Ovary (tissue), 9 donors: ENCODE data around the gene CFAP92. TPM values are rescaled to one million over a fixed set of nuclear protein-coding genes. Genes with fewer than 3 reads are reported as not detected.

Experiments
- DNase-seq, 5 donors: peaks; one replicate each; pipeline ENCODE4 v3.0.0-alpha.2; 2019 to 2020
- H3K27ac ChIP-seq, 2 donors: fragments of 200-600 bp; one replicate each; pipeline versions ENCODE4 v1.5.1 to v1.8.0; 2019 to 2022
- H3K27me3 ChIP-seq: fragments of 200-600 bp; one replicate; pipeline ENCODE4 v1.8.0; 2022
- H3K36me3 ChIP-seq: fragments of 200-600 bp; sonication (generic); one replicate; pipeline ENCODE4 v1.5.1; 2019
- H3K4me1 ChIP-seq: one replicate; pipeline ENCODE4 v1.8.1; 2013; ENCODE audit warnings: mild to moderate bottlenecking, moderate library complexity; ENCODE audit not compliant: insufficient read depth
- H3K4me3 ChIP-seq: fragments of 200-600 bp; sonication (generic); one replicate; pipeline ENCODE4 v1.5.1; 2017
- H3K9me3 ChIP-seq, 2 donors: fragments of 200-600 bp in 1 of 2; sonication (generic) in 1 of 2; one replicate each; pipeline versions ENCODE4 v1.5.1 to v1.8.1; 2013 to 2019; ENCODE audit warnings: mild to moderate bottlenecking in 1 of 2, moderate library complexity in 1 of 2
- CTCF ChIP-seq, 3 donors: fragments of 450-650 bp in 2 of 3; fragments of 200-600 bp in 1 of 3; IDR thresholded peaks; one replicate each; pipeline versions ENCODE4 v1.5.1 to v1.8.0; 2016 to 2022; ENCODE audit warnings: antibody characterized with exemption in 3 of 3, mild to moderate bottlenecking in 1 of 3
- EP300 ChIP-seq: sonication (generic); formaldehyde crosslinking; IDR thresholded peaks from one replicate; pipeline ENCODE4 v1.6.1; 2017; ENCODE audit warnings: antibody characterized with exemption
- POLR2A ChIP-seq: fragments of 450-650 bp; IDR thresholded peaks from one replicate; pipeline ENCODE4 v1.6.1; 2017; ENCODE audit warnings: antibody characterized with exemption, mild to moderate bottlenecking, moderate library complexity
- WGBS, 3 donors: extraction: QIAGEN DNeasy Blood & Tissue Kit in 1 of 3; methylation state at CpG; one replicate each; pipeline versions ENCODE4 v1.1.5 to v1.1.7; 2013 to 2017; 5-methylcytosine and 5-hydroxymethylcytosine counted together
- intact Hi-C, 4 donors: fragments of 100-400 bp; cut with DNase I; formaldehyde crosslinking; loops; one replicate each; pipeline versions ENCODE4 v1.11.0 to v1.15.1; 2022 to 2023
- polyA plus RNA-seq, 2 donors: library from polyadenylated mRNA; stranded (reverse); fragments of 200-250 nt in 1 of 2; fragments of 350-450 nt in 1 of 2; fragmentation: Illumina TruSeq in 1 of 2; extraction: RNeasy Lipid Tissue Mini Kit (QIAGEN cat#74804) in 1 of 2; gene quantifications; one replicate each; pipeline ENCODE4 v1.2.3, GENCODE V29; 2013 to 2014
- total RNA-seq, 7 donors: library from RNA; depleted of rRNA in 2 of 7; stranded (reverse); fragments of >200 nt in 2 of 7; fragmentation: NEBNext Ultra II Directional in 3 of 7; extraction: Animal tissue kit (Norgen Biotek cat#: 25700) in 3 of 7; gene quantifications; one replicate each; pipeline versions ENCODE4 v1.1.0 to v1.2.4, GENCODE V29; 2016 to 2023
- donor health status: DM: no; HTN: no; CAD: no; lungs with moderate emphysema.
- donor health status: DM: no; HTN: no; CAD: no.
- donor health status: Bipolar disorder and iron deficiency.
- donor health status: DM: yes; HTN: yes; CAD: no.
- donor health status: DM: no; HTN: no; CAD: no.
- donor health status: DM: yes; HTN: yes; CAD: no.

The CFAP92 gene
- total and polyA plus RNA-seq, 9 donors, result 0.89 to 3.8 (median 1.5) TPM

DNA sequence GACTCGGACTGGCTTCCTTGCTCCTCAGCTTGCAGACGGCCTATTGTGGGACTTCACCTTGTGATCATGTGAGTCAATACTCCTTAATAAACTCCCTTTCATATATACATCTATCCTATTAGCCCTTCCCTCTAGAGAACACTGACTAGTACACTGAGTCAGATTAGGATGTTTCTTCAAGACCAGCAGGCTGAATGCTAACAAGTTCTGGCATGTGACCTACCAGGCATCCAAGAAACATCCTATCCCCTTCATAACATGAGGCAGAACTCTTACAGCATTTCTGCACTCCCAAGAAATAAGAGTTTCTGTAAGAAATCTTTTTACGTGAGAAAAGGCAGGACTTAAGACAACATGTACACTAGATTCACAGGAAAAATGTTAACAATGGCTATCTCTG, 9.3 kb downstream of the CFAP92 start:
- TF ChIP-seq EP300 (no peak), POLR2A (no peak)
- Histone ChIP-seq H3K9me3 (no peaks in the 10 kb centered on the region), H3K27ac (no peak overlapping the region), H3K4me1 (no peaks in the 10 kb centered on the region), H3K27me3 (no peaks in the 10 kb centered on the region), H3K36me3 (no peaks in the 10 kb centered on the region), H3K4me3 (no peak overlapping the region)
- no peak for DNase-seq
- 38 to 56% (median 47%) methylated on average over 3 of the region's 3 CpGs for WGBS, 3 donors
- intact Hi-C loops, result loop anchor here in 1 of 4 donors (10.0 kb wide), 2 partner anchors 100 to 280 kb away; no protein-coding TSS in a partner anchor

DNA sequence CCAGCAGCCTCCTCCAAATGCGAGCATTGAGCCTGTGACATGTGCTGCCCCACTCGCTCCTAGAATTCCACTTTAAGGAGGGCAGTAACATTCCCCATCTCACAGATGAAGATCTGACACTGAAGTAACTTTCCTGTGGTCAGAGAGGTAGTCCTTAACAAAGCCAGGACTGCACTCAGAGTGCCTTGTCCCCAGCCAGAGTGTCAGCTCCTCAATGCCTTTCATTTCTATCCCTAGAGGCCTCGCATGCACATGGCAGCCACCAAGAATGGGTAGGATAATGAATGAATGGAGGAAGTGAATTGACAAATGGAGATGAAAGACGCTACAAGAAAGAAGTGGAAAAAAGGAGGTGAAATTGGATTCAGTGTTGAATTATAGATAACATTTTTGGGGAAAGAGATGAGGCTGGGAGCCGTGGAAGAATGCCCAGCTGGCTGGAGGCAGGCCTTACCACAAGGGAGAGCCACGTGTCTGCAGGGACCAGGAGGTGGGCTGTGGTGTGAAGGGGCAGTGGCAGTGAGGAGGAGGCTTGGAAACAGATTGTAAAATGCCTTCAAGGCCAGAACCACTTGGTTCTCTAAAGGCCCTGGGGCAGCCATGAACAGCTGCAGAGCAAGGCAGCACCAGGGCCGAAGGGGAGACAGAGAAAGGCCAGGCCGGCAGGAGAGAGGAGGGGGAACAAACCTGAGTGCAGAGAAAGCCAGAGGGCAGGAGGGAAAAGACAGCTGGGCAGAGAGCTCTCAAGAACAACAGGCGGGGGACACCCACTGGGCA, 10.4 kb downstream of the CFAP92 start:
- DNase-seq, result no peak
- intact Hi-C loops, result loop anchor here in 1 of 4 donors (10.0 kb wide), 2 partner anchors 101 to 281 kb away; no protein-coding TSS in a partner anchor
- WGBS, 3 donors, result 63 to 72% (median 63%) methylated on average over 9 of the region's 9 CpGs
- Histone ChIP-seq H3K27me3 (no peaks in the 10 kb centered on the region), H3K36me3 (no peaks in the 10 kb centered on the region), H3K9me3 (no peaks in the 10 kb centered on the region), H3K4me3 (no peak overlapping the region), H3K4me1 (no peaks in the 10 kb centered on the region), H3K27ac (no peak overlapping the region)
- TF ChIP-seq CTCF (IDR thresholded peaks at IDR 0.05), result no peak
- no peak for TF ChIP-seq POLR2A
- TF ChIP-seq EP300, result no peak

DNA sequence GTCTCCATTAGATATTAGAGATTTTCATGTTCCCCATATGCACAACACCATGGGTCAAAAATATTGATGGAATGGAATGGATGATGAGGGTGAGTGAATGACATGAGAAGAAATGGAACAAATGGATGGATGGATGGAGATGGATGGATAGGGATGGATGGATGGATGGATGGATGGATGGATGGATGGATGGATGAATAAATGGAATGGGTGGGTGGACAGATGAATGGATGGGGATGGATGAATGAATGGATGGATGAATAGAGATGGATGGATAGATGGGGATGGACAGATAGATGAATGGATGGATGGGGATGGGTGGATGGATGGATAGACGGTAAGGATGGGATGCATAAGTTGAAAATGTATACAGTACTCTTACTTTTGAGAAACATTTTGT, 18.6 kb downstream of the CFAP92 start:
- no peak for DNase-seq
- no peaks in the 10 kb centered on the region for H3K9me3 ChIP-seq
- no peak overlapping the region for H3K27ac ChIP-seq
- no peak for TF ChIP-seq CTCF (IDR thresholded peaks at IDR 0.05)
- no peak for TF ChIP-seq EP300
- no peak for TF ChIP-seq POLR2A
- H3K27me3 ChIP-seq, result no peaks in the 10 kb centered on the region
- WGBS, 3 donors, result 97 to 100% (median 100%) methylated on average over 1 of the region's 1 CpG
- intact Hi-C loops, result no loop called here
- no peak overlapping the region for H3K4me3 ChIP-seq
- H3K36me3 ChIP-seq, result no peaks in the 10 kb centered on the region
- no peaks in the 10 kb centered on the region for H3K4me1 ChIP-seq

GRCh38 chr3:128973988-128974564, 19.8 kb downstream of the CFAP92 start:
- H3K4me1 ChIP-seq, result no peaks in the 10 kb centered on the region
- no peak overlapping the region for H3K27ac ChIP-seq
- TF ChIP-seq CTCF (IDR thresholded peaks at IDR 0.05) (no peak), POLR2A (no peak), EP300 (no peak)
- intact Hi-C loops, result loop anchor here in 2 of 4 donors (5.0 kb wide), 4 partner anchors 108 to 278 kb away; partner anchors contain the start of gene COPG1 (in 1 of the 2)
- no peak overlapping the region for H3K4me3 ChIP-seq
- no peak for DNase-seq
- H3K36me3 ChIP-seq, result no peaks in the 10 kb centered on the region
- H3K9me3 ChIP-seq, result no peaks in the 10 kb centered on the region
- WGBS, 3 donors, result 80 to 94% (median 92%) methylated on average over 5 of the region's 5 CpGs
- H3K27me3 ChIP-seq, result no peaks in the 10 kb centered on the region
